HEK293T (cell line): ENCODE results near the gene EVA1C.

Experiments
- BHLHE40 ChIP-seq: fragments of 450-650 bp; IDR thresholded peaks from 2 replicates; pipeline ENCODE4 v1.6.1; 2016; ENCODE audit warnings: mild to moderate bottlenecking, moderate library complexity, borderline replicate concordance
- ELF4 ChIP-seq: fragments of 450-650 bp; IDR thresholded peaks from 2 replicates; pipeline ENCODE4 v1.6.1; 2017; ENCODE audit warnings: antibody characterized with exemption
- HDGF ChIP-seq: fragments of 450-650 bp; IDR thresholded peaks from 2 replicates; pipeline ENCODE4 v1.6.1; 2017; ENCODE audit warnings: antibody characterized with exemption, borderline replicate concordance

GRCh38 chr21:32457962-32458361 is 45.5 kb downstream of the EVA1C start:
- no peak for TF ChIP-seq BHLHE40
- no peak for TF ChIP-seq HDGF
- no peak for TF ChIP-seq ELF4
